HG02678 (cell line): ENCODE measurements around the gene OR11A1.
"Not testable (repeated sequence)": the region's sequence is repeated elsewhere in the genome, so short reads cannot be mapped to it uniquely, and the experiment has no call there.

Experiments
- ATAC-seq: cut with Tn5 transposase; IDR thresholded peaks from one replicate; pipeline ENCODE4 v1.9.1; 2021; ENCODE audit warnings: mild to moderate bottlenecking, moderate library complexity; ENCODE audit not compliant: unreplicated experiment

The OR11A1 gene

GRCh38 chr6:29483186-29483585 lies 26.3 kb upstream of the OR11A1 start:
- no peak for ATAC-seq

- no peak for ATAC-seq
Measured at GRCh38 chr6:29479560-29479959, 22.7 kb upstream of the OR11A1 start.

- ATAC-seq: no peak
Measured at GRCh38 chr6:29478740-29479139, 21.9 kb upstream of the OR11A1 start.

DNA sequence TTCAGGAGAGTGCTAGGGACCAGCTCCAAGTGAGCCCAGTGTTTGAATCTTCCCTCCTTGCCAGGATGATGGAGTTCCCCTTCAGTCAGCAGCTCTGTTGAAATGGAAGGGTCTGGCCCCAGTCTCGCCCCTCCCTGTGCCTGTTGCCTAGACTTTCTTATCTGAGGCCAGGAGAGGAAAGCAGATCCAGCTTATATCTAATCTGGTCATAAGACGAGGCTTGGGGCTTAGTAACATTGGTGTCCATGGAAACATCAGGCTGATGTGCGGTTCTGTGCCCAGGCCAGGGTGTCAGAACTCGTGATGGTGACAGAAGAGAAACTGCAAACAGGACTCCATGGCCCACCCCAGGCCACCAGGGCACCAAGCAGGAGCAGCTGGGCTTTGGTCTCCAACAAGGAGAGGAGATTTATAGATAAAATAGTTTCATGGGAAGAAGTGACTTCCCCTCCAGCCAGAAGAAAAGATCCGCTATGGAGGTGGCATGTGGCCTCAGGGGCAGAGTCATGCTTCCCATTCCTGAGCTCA lies 21.1 kb upstream of the OR11A1 start:
- ATAC-seq: no peak

- ATAC-seq: no peak
Measured at GRCh38 chr6:29474996-29475395, 18.1 kb upstream of the OR11A1 start.

DNA sequence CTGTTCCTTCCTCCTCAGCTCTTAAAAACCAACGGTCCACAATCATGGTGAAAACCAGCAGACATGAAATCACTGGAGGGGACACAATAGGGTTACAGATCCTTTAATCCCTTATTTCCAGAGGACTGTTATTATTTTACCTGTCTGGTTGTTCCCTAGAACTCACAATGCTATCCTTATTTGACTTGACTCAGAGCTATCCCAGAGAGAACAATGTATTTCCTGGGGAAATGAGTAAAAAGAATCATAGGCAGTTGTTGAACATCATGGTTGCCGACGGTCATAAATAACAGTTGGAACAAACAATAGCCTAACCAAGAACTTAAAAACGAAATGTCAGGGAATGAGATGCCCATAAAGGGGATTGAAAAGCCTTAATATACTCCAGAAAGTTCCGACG lies 9.4 kb upstream of the OR11A1 start:
- ATAC-seq: no peak

DNA sequence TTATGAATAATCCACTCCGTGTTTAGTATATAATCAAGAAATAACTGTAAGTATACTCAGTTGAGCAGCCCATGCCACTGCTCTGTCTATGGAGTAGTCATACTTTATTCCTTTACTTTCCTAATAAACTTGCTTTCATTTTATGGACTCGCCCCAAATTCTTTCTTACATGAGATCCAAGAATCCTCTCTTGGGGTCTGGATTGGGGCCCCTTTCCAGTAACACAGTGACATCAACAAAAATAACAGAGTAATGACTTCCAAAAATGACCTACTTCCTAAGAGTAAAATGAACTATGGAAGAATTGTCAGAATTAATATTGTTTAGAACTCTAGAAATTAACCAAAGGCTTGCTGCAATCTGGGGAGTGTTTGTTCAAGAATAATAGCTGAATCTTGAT lies 8.9 kb upstream of the OR11A1 start:
- ATAC-seq: no peak

DNA sequence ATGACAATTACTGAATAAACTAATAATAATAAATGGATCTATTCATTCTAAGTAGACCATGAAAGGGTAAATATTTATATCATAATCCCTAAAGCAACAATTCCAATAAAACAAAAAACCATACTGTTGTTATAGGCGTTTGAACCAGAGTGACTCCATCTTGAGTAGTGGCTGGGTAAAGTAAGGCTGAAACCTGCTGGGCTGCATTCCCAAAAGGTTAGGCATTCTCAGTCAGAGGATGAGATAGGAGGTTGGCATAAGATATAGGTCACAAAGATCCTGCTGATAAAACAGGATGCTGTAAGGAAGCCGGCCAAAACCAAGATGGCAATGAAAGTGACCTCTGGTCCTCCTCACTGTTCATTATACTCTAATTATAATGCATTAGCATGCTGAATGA lies 8.4 kb upstream of the OR11A1 start:
- no peak for ATAC-seq

GRCh38 chr6:29462022-29462421 lies 5.2 kb upstream of the OR11A1 start:
- ATAC-seq: no peak

- no peak for ATAC-seq
Measured at GRCh38 chr6:29461021-29461814, 4.3 kb upstream of the OR11A1 start.

DNA sequence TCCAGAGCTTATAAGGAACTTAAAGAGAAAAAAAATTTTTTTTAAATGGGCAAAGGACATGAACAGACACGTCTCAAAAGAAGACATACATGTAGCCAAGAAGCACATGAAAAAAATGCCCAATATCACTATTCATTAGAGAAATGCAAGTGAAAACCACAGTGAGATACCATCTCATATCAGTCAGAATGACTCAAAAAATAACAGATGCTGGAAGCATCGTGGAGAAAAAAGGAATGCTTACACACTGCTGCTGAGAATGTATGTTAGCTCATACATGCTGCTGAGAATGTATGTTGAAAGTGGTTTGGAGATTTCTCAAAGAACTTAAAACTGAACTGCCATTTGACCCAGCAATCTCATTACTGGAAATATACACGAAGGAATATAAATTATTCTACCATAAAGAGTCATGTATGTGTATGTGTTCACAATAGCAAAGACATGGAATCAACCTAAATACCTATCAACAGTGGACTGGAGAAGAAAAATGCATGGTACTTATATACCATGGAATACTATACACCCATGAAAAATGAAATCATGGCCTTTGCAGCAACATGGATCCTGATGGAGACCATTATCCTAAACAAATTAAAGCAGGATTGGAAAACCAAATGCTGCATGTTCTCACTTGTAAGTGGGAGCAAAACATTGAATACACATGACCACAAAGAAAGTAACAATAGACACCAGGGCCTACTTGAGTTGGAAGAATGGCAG lies 5.2 kb downstream of the OR11A1 start:
- no peak for ATAC-seq

GRCh38 chr6:29447670-29448069 lies 9.2 kb downstream of the OR11A1 start:
- ATAC-seq: no peak

- ATAC-seq: not testable (repeated sequence)
Measured at GRCh38 chr6:29444031-29444430, 12.8 kb downstream of the OR11A1 start.

DNA sequence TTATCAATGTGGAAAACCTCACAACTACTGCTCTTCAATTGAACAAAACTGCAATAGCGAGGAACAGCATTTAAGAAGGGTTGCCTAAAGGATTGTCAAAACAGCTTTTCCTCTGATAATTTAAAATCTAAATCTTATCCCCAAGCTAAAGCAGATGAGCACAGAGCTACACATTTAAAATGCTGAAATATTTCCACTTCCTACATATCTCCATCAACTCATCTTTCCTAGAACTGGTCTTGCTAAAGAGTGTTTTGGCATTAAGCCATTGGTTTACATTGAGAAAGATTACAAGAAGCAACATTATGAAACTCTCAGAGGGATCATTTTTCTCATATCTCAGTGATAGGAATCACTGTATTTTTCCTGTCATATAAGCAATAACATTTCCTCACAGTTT lies 14.2 kb downstream of the OR11A1 start:
- no peak for ATAC-seq

GRCh38 chr6:29439006-29439405 lies 17.9 kb downstream of the OR11A1 start, which contains the start of gene OR10C1:
Gene OR10C1 (plus strand): TSS chr6:29439306. CDS start chr6:29440016, 710 bp downstream.
- no peak for ATAC-seq

GRCh38 chr6:29436730-29437129 lies 20.1 kb downstream of the OR11A1 start:
- not testable (repeated sequence) for ATAC-seq

DNA sequence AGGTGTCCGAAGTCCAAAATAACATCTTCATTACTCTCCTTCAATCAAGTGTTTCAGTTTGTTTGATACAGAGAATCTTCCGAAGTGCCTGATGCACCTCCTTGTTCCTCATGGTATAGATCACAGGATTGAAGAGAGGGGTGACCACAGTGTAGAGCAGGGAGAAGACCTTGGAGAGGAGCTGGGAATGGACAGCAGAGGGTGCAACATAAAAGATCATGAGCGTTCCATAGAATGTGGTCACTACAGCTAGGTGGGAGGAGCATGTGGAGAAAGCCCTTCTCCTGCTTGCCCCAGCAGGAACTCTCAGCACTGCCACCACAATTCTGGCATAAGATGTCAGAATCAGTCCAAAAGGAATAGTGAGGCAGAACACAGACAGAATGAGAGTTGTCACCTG lies 30.2 kb downstream of the OR11A1 start:
- ATAC-seq: no peak

DNA sequence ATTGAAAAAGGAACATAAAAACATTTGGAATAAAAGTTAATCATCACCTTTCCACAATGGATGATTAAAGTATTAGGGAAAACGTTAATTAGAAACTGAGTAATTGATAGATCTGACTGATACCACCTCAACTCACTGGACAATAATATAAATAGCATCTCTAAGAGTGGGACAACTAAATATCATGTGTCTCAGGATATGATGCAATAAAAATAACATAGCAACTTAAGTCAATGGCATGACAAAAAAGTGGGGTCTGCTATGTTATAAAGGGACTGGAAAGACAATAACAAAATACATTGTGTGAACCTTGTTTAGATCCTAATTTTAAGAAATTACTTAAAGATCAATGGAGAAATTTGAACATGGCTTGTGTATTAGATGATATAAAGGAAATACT lies 31.8 kb downstream of the OR11A1 start:
- no peak for ATAC-seq

DNA sequence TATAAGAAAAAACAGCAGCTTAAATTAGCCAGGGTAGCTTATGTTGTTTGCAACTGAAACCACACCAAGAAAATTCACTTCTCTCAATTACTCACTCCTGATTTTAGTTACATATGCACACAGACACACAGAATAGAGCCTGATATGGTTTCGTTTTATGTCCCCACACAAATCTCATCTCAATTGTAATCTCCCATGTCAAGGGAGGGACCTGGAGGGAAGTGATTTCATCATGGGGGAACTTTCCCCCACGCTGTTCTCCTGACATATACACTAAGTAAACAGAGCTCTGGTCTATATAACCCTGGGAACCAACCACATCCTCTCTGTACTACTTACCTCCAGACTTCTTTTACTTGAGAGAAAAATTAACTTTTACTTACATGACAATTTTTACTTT lies 32.3 kb downstream of the OR11A1 start:
- ATAC-seq: no peak

DNA sequence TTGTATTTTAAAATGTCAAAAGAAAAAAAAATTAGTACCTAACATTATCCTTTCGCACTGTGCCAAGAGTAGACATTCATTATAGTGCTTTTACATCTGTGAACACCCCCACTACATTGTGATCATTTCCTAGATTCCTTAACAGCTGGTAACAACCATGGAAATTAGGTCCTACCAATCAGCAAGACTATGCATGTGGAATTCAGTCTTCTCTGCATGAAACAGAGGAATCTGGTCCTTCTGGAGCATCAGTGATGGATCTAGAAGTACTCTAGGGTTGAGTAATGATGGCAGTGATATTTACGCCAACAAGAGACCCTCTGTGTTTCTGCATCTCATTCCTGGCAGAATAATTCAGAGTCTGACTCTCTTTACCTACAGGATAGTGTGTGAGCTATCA lies 32.7 kb downstream of the OR11A1 start:
- no peak for ATAC-seq

DNA sequence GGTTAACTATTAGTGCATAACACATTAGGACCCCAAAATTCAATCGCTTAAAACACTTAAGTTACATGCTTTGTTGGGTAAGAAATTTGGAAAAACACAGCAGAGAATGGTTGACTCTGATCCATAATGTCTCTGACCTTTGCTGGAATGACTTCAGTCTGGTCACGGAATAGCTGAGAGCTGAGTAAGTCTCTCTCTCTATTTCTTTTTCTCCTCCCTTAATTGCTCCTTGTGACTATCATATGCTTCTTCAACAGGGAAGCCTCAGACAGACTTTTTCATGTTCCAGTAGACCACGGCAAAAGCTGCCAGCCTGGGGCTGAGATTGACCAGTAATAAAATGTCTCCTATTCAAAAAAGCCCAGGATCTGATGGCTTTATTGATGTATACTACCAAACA lies 37.4 kb downstream of the OR11A1 start:
- no peak for ATAC-seq

GRCh38 chr6:29414588-29414987 lies 42.3 kb downstream of the OR11A1 start, which contains the start of gene OR12D1:
Gene OR12D1 (plus strand): TSS chr6:29414928.
- ATAC-seq: no peak
